Fibroblast of lung (primary cell): Measurements from ENCODE around the gene RNF150. TPM values are rescaled to one million over a fixed set of nuclear protein-coding genes. Genes with fewer than 3 reads are reported as not detected.

Experiments used
- DNase-seq, 2 donors: peaks; one replicate each; pipeline versions ENCODE4 v3.0.0 to v3.0.0-alpha.2; 2010; ENCODE audit warnings: low read depth in 2 of 2
- H2AFZ ChIP-seq: 2 replicates; pipeline ENCODE4 v1.5.1; 2012; ENCODE audit warnings: low read length, control low read depth, inconsistent platforms
- H3K27ac ChIP-seq: 2 replicates; pipeline ENCODE4 v1.5.1; 2011; ENCODE audit warnings: low read length, control low read depth; ENCODE audit not compliant: insufficient read depth
- H3K27me3 ChIP-seq: 2 replicates; pipeline ENCODE4 v1.5.1; 2011; ENCODE audit warnings: mild to moderate bottlenecking, low read length; ENCODE audit not compliant: control insufficient read depth, insufficient read depth
- H3K36me3 ChIP-seq: 2 replicates; pipeline ENCODE4 v1.5.1; 2011; ENCODE audit warnings: low read length; ENCODE audit not compliant: control insufficient read depth, insufficient read depth
- H3K4me1 ChIP-seq: 2 replicates; pipeline ENCODE4 v1.5.1; 2011; ENCODE audit warnings: low read length; ENCODE audit not compliant: control insufficient read depth, insufficient read depth; ENCODE audit errors: extremely low read depth
- H3K4me2 ChIP-seq: 2 replicates; pipeline ENCODE4 v1.5.1; 2011; ENCODE audit warnings: low read length, control low read depth; ENCODE audit not compliant: insufficient read depth; ENCODE audit errors: extremely low read depth
- H3K4me3 ChIP-seq, 4 experiments: fragments of 200-600 bp in 1 of 4; sonication (generic) in 1 of 4; replicated peaks in 1 of 4; 2 replicates each; pipeline ENCODE4 v1.5.1; 2011 to 2016; ENCODE audit warnings: low read length in 4 of 4, low read depth in 3 of 4, mild to moderate bottlenecking in 3 of 4, control low read depth in 2 of 4, inconsistent platforms in 1 of 4, mixed read lengths in 1 of 4; ENCODE audit not compliant: insufficient read depth in 1 of 4; ENCODE audit errors: control extremely low read depth in 1 of 4
- H3K79me2 ChIP-seq: 2 replicates; pipeline ENCODE4 v1.5.1; 2012; ENCODE audit warnings: mild to moderate bottlenecking, low read length, inconsistent platforms; ENCODE audit not compliant: control insufficient read depth, insufficient read depth
- H3K9ac ChIP-seq: 2 replicates; pipeline ENCODE4 v1.5.1; 2011; ENCODE audit warnings: mild to moderate bottlenecking, low read length, control low read depth; ENCODE audit not compliant: insufficient read depth
- H3K9me3 ChIP-seq: 2 replicates; pipeline ENCODE4 v1.5.1; 2012; ENCODE audit warnings: low read depth, low read length; ENCODE audit not compliant: control insufficient read depth, insufficient read depth
- H4K20me1 ChIP-seq: 2 replicates; pipeline ENCODE4 v1.5.1; 2011; ENCODE audit warnings: low read length; ENCODE audit not compliant: control insufficient read depth, insufficient read depth; ENCODE audit errors: extremely low read depth
- EZH2 ChIP-seq: IDR thresholded peaks from 2 replicates; pipeline ENCODE4 v1.5.1; 2012; ENCODE audit warnings: low read length, control low read depth, mild to moderate bottlenecking; ENCODE audit errors: missing control alignments
- polyA minus RNA-seq: library from RNA; depleted of rRNA, polyadenylated mRNA; stranded (reverse); fragments of >200 nt; gene quantifications from 2 replicates; pipeline ENCODE4 v1.2.3, GENCODE V29; 2011; ENCODE audit warnings: low replicate concordance
- polyA plus RNA-seq, 2 donors: library from polyadenylated mRNA; depleted of rRNA in 1 of 2; stranded (reverse) in 1 of 2; unstranded in 1 of 2; fragments of >200 nt; gene quantifications; 2 replicates each; pipeline ENCODE4 v1.2.1, GENCODE V29; 2011 to 2012; ENCODE audit warnings: missing spikeins in 1 of 2
- total RNA-seq: library from RNA; depleted of rRNA; stranded (reverse); fragments of >200 nt; gene quantifications from 2 replicates; pipeline ENCODE4 v1.2.1, GENCODE V29; 2014
- TF ChIP-seq, protein P1 (sequence below), 2 donors: IDR thresholded peaks in 1 of 2; conservative IDR thresholded peaks in 1 of 2; 1 replicate in 1 of 2; 2 replicates in 1 of 2; pipeline ENCODE4 v1.5.1; 2011 to 2012; ENCODE audit warnings: low read length in 2 of 2, control low read depth in 1 of 2, inconsistent platforms in 1 of 2, low read depth in 1 of 2, mild to moderate bottlenecking in 1 of 2

The RNF150 gene
- total RNA-seq (0.51 and 0.66 TPM in 2 replicates), polyA plus RNA-seq (1.3 and 5.6 TPM in 2 replicates), polyA minus RNA-seq (6.5 and 14.0 TPM in 2 replicates)
- polyA plus RNA-seq (2012) = 1.0 and 5.1 TPM in 2 replicates

DNA sequence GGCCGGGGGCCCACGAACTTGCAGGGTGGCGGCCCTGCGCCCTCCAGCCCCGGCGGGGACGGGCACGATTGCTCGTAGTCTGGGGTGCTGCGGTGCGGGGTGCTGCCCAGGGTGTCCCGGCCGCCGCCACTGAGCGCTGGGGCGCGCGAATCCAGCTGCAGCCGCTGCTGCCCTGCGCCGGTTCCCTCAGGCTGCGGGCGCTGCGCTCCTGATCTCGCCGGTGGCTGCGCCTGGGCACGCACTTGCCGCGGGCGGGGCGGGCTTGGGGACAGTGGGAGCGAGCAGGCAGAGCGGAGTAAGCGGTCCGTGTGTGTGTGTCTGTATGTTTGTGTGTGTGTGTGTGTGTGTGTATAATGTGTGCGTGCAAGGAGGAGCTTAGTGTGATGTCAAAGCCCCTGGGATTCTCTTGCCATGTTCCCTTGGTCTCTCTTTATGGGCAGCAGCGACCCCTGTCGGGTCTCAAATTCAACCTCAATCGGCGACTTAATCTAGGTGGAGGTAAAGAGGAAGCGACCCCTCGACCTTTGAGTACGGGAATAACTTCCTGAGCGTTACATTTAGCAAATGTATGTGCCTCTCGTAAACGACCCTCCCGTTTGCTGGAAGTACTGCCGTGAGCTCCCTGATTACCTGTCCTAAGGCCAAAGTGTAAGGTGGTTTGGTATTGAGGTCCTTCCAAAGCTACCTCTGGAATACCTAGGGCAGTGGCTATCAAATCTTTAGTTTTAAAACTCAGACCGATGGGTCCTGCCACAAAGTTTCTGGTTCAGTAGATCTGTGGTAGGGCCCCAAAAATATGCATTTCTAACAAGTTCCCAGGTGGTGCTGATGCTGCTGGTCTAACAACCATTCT, at the start of gene RNF150:
Gene RNF150 (minus strand): TSS at position 324 of the 853 bp plus-strand sequence.
- DNase-seq = peak; percentile 92 to 95
- Histone ChIP-seq H3K36me3 (no peaks in the 10 kb centered on the region), H3K4me2 (peak within 1 kb of the TSS; percentile 97), H3K4me3 (peak within 1 kb of the TSS; percentile 67 to 84 (median 74)), H4K20me1 (no peaks in the 10 kb centered on the region), H3K27ac (peak within 1 kb of the TSS; percentile 38), H3K4me1 (peaks cover 2% of the 10 kb centered on the region), H2AFZ (peak within 1 kb of the TSS; percentile 96), H3K9me3 (no peaks in the 10 kb centered on the region), H3K27me3 (peaks cover 3% of the 10 kb centered on the region), H3K9ac (peak within 1 kb of the TSS; percentile 65), H3K79me2 (no peaks in the 10 kb centered on the region)
- TF ChIP-seq, protein P1, sequence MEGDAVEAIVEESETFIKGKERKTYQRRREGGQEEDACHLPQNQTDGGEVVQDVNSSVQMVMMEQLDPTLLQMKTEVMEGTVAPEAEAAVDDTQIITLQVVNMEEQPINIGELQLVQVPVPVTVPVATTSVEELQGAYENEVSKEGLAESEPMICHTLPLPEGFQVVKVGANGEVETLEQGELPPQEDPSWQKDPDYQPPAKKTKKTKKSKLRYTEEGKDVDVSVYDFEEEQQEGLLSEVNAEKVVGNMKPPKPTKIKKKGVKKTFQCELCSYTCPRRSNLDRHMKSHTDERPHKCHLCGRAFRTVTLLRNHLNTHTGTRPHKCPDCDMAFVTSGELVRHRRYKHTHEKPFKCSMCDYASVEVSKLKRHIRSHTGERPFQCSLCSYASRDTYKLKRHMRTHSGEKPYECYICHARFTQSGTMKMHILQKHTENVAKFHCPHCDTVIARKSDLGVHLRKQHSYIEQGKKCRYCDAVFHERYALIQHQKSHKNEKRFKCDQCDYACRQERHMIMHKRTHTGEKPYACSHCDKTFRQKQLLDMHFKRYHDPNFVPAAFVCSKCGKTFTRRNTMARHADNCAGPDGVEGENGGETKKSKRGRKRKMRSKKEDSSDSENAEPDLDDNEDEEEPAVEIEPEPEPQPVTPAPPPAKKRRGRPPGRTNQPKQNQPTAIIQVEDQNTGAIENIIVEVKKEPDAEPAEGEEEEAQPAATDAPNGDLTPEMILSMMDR (conservative IDR thresholded peaks at IDR 0.05 in 1 of 2, IDR thresholded peaks at IDR 0.05 in 1 of 2; ENCODE audit: low read depth in 1 of 2, low read length in 2 of 2) = peak; percentile 85 to 86
- TF ChIP-seq EZH2 = no peak

DNA sequence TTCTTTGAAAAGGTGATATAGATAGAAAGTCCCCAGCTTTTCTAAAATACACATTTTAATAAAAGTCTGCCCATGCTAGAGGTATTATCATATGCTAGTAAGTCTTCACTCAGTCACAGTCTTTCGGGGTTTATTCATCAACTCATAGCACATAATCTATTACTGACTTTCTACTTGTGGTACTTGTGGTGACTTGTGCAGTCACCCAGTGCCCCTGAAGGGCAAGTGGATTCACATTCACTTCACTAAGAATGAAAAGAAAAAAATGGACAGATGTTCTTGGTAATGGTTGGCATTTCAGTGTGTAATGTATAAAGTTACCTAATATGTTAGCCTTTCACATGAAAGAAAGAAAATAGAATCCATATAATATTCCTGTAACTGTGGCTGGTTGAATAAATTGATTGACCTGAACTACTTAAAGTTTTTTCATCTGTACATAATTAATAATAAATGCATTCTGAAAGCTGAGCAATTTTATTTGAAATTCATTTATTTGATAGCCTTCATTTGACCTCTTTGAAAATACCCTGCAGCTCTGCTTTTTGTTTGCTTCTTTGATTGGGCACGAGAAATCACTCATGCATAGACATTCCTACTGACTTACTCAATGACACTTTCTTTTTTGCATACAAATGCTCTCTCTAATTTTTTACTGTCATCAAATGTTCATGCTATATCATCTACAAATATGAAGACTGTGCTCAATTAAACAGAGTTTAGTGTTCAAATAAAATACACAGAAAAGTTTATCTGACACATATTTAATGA, 47.9 kb upstream of the RNF150 start:
- H3K9me3 ChIP-seq = no peaks in the 10 kb centered on the region
- H3K4me1 ChIP-seq = no peaks in the 10 kb centered on the region
- no peak overlapping the region for H3K9ac ChIP-seq
- TF ChIP-seq EZH2 = no peak
- TF ChIP-seq, protein P1 (conservative IDR thresholded peaks at IDR 0.05 in 1 of 2, IDR thresholded peaks at IDR 0.05 in 1 of 2; ENCODE audit: low read depth in 1 of 2, low read length in 2 of 2) = no peak
- H3K27ac ChIP-seq = no peak overlapping the region
- peak in 1 of 2 donors; percentile 21 for DNase-seq
- H3K79me2 ChIP-seq = no peaks in the 10 kb centered on the region
- no peaks in the 10 kb centered on the region for H3K36me3 ChIP-seq
- H3K27me3 ChIP-seq = no peaks in the 10 kb centered on the region
- H3K4me2 ChIP-seq = no peak overlapping the region
- H3K4me3 ChIP-seq = no peak overlapping the region
- no peak overlapping the region for H2AFZ ChIP-seq
- H4K20me1 ChIP-seq = no peaks in the 10 kb centered on the region
